ENCODE results near the gene TMEM238L. TPM values are rescaled to one million over a fixed set of nuclear protein-coding genes. Genes with fewer than 3 reads are reported as not detected.
"Not testable (repeated sequence)": the region's sequence is repeated elsewhere in the genome, so short reads cannot be mapped to it uniquely, and the experiment has no call there.

Gene TMEM238L, protein sequence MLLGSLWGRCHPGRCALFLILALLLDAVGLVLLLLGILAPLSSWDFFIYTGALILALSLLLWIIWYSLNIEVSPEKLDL
- total RNA-seq (not detected), polyA plus RNA-seq (not detected)
- long read RNA-seq, donor 1: 0 reads
- long read RNA-seq, donor 2: 0 reads
- long read RNA-seq, donor 3: 0 reads

DNA sequence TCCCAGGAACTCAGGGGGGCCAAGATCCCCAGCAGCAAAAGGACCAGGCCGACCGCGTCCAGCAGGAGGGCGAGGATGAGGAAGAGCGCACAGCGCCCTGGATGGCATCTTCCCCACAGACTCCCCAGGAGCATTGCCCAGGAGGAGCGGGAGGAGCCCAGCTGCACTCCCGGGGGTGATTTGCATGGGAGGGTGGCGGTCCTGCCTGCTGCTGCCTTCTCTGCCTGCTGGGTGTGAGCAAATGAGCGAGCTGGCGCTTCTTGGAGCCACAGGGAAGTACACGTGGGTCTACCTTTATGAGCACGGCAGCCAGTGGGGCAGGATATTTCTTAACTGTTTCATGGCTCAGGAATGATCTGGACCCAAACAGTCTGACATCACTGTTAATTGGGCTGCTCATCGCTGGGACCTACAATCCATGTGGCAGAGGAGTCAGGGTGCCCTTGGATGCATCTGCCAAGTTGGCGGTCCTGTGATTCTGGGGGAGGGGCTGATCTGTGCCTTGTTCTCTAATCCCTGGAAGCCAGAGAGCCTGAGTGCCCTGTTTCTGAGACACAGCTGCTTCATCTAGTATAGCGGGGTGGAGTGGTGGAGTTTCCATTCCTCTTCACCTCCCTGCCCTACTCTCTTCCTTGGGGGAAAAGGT, at the start of gene TMEM238L:
TSS of gene TMEM238L (minus strand) at position 270 of the 646 bp plus-strand sequence. CDS start at position 134, 136 bp downstream.
- intact Hi-C loops (cut with DNase I): no loop called here
- H3K36me3 ChIP-seq: no peaks in the 10 kb centered on the region
- H3K4me3 ChIP-seq: no peak within 1 kb of the TSS
- peak in 4 of 8 donors; percentile 47 to 70 (median 66) for ATAC-seq
- H3K27ac ChIP-seq: no peak within 1 kb of the TSS
- peaks cover 0 to under 1% (median 0%) of the 10 kb centered on the region in 9 donors for H3K4me1 ChIP-seq
- no peaks in the 10 kb centered on the region for H3K9me3 ChIP-seq
- no peak for DNase-seq
- peaks cover 0 to 4% (median 0%) of the 10 kb centered on the region in 7 donors for H3K27me3 ChIP-seq
- WGBS, 2 donors: 69 to 72% methylated on average over 16 of the region's 16 CpGs
- TF ChIP-seq, protein P1, sequence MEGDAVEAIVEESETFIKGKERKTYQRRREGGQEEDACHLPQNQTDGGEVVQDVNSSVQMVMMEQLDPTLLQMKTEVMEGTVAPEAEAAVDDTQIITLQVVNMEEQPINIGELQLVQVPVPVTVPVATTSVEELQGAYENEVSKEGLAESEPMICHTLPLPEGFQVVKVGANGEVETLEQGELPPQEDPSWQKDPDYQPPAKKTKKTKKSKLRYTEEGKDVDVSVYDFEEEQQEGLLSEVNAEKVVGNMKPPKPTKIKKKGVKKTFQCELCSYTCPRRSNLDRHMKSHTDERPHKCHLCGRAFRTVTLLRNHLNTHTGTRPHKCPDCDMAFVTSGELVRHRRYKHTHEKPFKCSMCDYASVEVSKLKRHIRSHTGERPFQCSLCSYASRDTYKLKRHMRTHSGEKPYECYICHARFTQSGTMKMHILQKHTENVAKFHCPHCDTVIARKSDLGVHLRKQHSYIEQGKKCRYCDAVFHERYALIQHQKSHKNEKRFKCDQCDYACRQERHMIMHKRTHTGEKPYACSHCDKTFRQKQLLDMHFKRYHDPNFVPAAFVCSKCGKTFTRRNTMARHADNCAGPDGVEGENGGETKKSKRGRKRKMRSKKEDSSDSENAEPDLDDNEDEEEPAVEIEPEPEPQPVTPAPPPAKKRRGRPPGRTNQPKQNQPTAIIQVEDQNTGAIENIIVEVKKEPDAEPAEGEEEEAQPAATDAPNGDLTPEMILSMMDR (IDR thresholded peaks at IDR 0.05): no peak

DNA sequence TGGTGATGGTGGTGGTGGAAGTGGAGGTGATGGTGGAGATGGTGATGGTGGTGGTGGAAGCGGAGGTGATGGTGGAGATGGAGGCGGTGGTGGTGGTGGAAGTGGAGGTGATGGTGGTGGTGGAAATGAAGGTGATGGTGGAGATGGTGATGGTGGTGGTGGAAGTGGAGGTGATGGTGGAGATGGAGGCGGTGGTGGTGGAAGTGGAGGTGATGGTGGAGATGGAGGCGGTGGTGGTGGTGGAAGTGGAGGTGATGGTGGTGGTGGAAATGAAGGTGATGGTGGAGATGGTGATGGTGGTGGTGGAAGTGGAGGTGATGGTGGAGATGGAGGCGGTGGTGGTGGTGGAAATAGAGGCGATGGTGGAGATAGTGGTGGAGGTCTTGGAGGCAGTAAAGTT, 42.7 kb upstream of the TMEM238L start:
- peaks cover 0 to 21% (median 0%) of the 10 kb centered on the region in 11 donors for H3K9me3 ChIP-seq
- H3K27ac ChIP-seq, H3K36me3 ChIP-seq, ATAC-seq, H3K4me3 ChIP-seq, DNase-seq: not testable (repeated sequence)
- intact Hi-C loops (cut with DNase I): loop anchor here in 6 of 10 donors (5.0 kb wide), 3 partner anchors 94 to 199 kb away; no protein-coding TSS in a partner anchor
- 96 to 97% methylated on average over 6 of the region's 6 CpGs for WGBS, 2 donors
- H3K27me3 ChIP-seq: peaks cover 0 to 26% (median 7%) of the 10 kb centered on the region in 7 donors
- H3K4me1 ChIP-seq: peaks cover 0 to 14% (median 9%) of the 10 kb centered on the region in 9 donors

DNA sequence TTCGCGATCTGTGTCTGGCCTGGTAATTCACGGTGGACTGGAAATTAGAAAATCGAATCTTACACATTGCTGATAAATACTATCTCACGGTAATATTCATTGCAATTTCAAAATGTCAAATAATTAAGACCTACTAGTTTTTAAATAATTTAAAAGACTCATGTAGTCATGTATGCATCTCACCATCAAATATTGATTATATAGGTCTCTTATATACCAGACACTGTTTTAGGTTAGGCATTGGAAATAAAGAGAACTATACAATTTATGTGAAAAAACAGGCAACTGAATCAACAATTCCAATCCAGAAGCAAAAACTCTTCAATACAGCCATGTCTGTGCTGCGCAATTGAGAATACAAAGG, 41.5 kb upstream of the TMEM238L start:
- DNase-seq (no peak), ATAC-seq (no peak)
- peaks cover 0 to 14% (median 9%) of the 10 kb centered on the region in 9 donors for H3K4me1 ChIP-seq
- TF ChIP-seq, protein P1 (IDR thresholded peaks at IDR 0.05): peak in 1 of 9 donors; percentile 17
- H3K27ac ChIP-seq: no peak overlapping the region
- intact Hi-C loops (cut with DNase I): loop anchor here (1.0 to 5.0 kb wide), 7 partner anchors 93 to 199 kb away; no protein-coding TSS in a partner anchor
- peak overlapping the region in 8 of 10 donors; percentile 36 to 57 (median 51) for H3K4me3 ChIP-seq
- peaks cover 0 to 11% (median 0%) of the 10 kb centered on the region in 11 donors for H3K9me3 ChIP-seq
- H3K36me3 ChIP-seq: no peaks in the 10 kb centered on the region
- 16 to 17% methylated on average over 6 of the region's 6 CpGs for WGBS, 2 donors
- H3K27me3 ChIP-seq: peaks cover 0 to 26% (median 7%) of the 10 kb centered on the region in 7 donors

DNA sequence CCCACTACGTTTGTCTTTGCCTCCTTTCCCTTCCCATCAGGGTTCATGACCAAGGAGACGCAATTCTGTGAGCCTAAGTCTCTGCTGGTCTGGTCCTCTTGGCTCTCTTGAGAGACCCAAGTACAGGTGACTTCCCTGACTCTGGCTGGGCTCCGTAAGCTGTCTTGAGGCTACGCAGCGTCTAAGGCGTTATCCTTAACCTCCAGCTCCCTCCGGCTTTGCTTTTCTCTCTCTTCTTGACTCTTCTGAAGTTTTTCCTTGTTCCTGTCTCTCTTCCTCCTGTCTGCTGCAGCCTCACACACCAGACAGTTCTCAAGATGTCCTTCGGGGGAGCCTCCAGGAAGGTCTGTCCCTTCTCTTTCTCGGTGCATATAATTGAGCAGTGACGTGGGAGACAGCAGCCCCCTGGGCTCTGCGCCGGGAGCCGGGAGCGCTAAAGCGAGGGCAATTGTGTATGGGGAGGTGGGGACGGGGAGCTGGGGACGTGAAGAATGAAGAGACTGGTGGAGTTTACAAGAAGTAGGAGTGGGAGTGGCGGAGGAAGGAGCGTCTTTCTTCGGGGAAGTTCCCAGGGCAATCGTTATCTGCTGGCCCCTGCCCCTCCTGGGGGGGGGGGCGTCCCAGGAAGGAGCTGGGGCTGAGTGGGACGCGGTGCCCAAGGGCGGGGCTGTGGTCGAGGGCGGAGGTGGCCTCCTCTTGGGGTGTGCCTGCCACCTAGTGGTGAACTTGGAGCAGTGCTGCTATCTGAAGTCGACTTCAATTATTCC, 40.9 kb upstream of the TMEM238L start:
- Histone ChIP-seq H3K27ac (no peak overlapping the region), H3K9me3 (peaks cover 0 to 11% (median 0%) of the 10 kb centered on the region in 11 donors), H3K27me3 (peaks cover 0 to 30% (median 7%) of the 10 kb centered on the region in 7 donors), H3K36me3 (no peaks in the 10 kb centered on the region), H3K4me1 (peaks cover 0 to 14% (median 9%) of the 10 kb centered on the region in 9 donors), H3K4me3 (peak overlapping the region in 9 of 10 donors; percentile 25 to 57 (median 51))
- 5 to 6% methylated on average over 27 to 28 of the region's 28 CpGs for WGBS, 2 donors
- DNase-seq (peak; percentile 67 to 74), ATAC-seq (peak; percentile 87 to 93 (median 92))
- intact Hi-C loops (cut with DNase I): loop anchor here (1.0 to 5.0 kb wide), 7 partner anchors 93 to 199 kb away; no protein-coding TSS in a partner anchor
- TF ChIP-seq, protein P1 (IDR thresholded peaks at IDR 0.05): peak; percentile 88 to 96 (median 94)
